Upper lobe of right lung (tissue), 1 donor: Measurements from ENCODE around the gene UNC50. TPM values are rescaled to one million over a fixed set of nuclear protein-coding genes. Genes with fewer than 3 reads are reported as not detected.
"Not testable (repeated sequence)": the region's sequence is repeated elsewhere in the genome, so short reads cannot be mapped to it uniquely, and the experiment has no call there.

Source experiments
- ATAC-seq: fragments of 200-7000 bp; cut with Tn5 transposase; one replicate; pipeline ENCODE4 v1.9.1; 2020; ENCODE audit warnings: mild to moderate bottlenecking, moderate library complexity
- DNase-seq: peaks from one replicate; pipeline ENCODE4 v3.0.0-alpha.2; 2020
- H3K27ac ChIP-seq: fragments of 200-600 bp; one replicate; pipeline ENCODE4 v1.8.0; 2022
- H3K27me3 ChIP-seq: fragments of 200-600 bp; one replicate; pipeline ENCODE4 v1.8.0; 2022; ENCODE audit warnings: mild to moderate bottlenecking
- H3K36me3 ChIP-seq: fragments of 200-600 bp; one replicate; pipeline ENCODE4 v1.8.0; 2022
- H3K4me1 ChIP-seq: fragments of 200-600 bp; one replicate; pipeline ENCODE4 v1.8.0; 2022
- H3K4me3 ChIP-seq: fragments of 200-600 bp; one replicate; pipeline ENCODE4 v1.8.0; 2022; ENCODE audit warnings: mild to moderate bottlenecking
- H3K9me3 ChIP-seq: fragments of 200-600 bp; one replicate; pipeline ENCODE4 v1.8.0; 2022
- intact Hi-C: fragments of 100-400 bp; cut with DNase I; formaldehyde crosslinking; loops from one replicate; pipeline ENCODE4 v1.11.0; 2022
- total RNA-seq: library from RNA; stranded (reverse); fragmentation: NEBNext Ultra II Directional; extraction: Animal tissue kit (Norgen Biotek cat#: 25700); gene quantifications from one replicate; pipeline ENCODE4 v1.2.1, GENCODE V29; 2021
- TF ChIP-seq, protein P1 (sequence below): fragments of 200-600 bp; IDR thresholded peaks from one replicate; pipeline ENCODE4 v1.8.0; 2022; ENCODE audit warnings: antibody characterized with exemption
- donor health status: DM: no; HTN: yes; CAD: no; lungs with severe emphysema.

The UNC50 gene
- total RNA-seq, 1 donor from 2014 or later, result 53.4 TPM

DNA sequence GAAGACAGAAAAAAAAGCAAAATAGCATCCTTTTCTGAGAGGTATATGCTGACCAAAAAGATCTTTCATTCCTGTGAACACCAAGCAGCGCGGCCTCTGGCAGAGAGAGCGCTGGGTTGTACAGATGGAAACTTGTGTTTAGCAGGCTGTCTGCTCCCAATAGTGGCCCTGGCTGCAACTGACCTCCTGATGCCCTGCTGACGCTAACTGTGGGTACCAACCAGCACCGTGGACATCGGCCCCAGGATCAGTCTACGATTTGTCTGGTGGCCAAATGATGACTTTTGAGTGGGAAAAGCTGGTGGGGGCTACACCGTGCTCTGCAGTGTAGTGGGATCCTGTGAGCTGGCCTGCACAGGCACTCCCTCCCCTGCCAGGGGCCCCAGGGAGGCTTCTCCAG, 15.8 kb upstream of the UNC50 start:
- TF ChIP-seq, protein P1, sequence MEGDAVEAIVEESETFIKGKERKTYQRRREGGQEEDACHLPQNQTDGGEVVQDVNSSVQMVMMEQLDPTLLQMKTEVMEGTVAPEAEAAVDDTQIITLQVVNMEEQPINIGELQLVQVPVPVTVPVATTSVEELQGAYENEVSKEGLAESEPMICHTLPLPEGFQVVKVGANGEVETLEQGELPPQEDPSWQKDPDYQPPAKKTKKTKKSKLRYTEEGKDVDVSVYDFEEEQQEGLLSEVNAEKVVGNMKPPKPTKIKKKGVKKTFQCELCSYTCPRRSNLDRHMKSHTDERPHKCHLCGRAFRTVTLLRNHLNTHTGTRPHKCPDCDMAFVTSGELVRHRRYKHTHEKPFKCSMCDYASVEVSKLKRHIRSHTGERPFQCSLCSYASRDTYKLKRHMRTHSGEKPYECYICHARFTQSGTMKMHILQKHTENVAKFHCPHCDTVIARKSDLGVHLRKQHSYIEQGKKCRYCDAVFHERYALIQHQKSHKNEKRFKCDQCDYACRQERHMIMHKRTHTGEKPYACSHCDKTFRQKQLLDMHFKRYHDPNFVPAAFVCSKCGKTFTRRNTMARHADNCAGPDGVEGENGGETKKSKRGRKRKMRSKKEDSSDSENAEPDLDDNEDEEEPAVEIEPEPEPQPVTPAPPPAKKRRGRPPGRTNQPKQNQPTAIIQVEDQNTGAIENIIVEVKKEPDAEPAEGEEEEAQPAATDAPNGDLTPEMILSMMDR, result no peak
- ATAC-seq (no peak), DNase-seq (no peak)
- intact Hi-C loops, result no loop called here
- H3K9me3 ChIP-seq, result no peaks in the 10 kb centered on the region
- H3K4me3 ChIP-seq, result no peak overlapping the region
- H3K27ac ChIP-seq, result no peak overlapping the region
- no peaks in the 10 kb centered on the region for H3K27me3 ChIP-seq
- no peaks in the 10 kb centered on the region for H3K4me1 ChIP-seq
- H3K36me3 ChIP-seq, result peaks cover 27% of the 10 kb centered on the region

GRCh38 chr2:98594665-98595064, 13.7 kb upstream of the UNC50 start:
- H3K4me1 ChIP-seq, H3K4me3 ChIP-seq, DNase-seq, ATAC-seq, H3K27ac ChIP-seq, intact Hi-C loops, H3K9me3 ChIP-seq, H3K27me3 ChIP-seq: not testable (repeated sequence)
- H3K36me3 ChIP-seq, result peaks cover 34% of the 10 kb centered on the region

DNA sequence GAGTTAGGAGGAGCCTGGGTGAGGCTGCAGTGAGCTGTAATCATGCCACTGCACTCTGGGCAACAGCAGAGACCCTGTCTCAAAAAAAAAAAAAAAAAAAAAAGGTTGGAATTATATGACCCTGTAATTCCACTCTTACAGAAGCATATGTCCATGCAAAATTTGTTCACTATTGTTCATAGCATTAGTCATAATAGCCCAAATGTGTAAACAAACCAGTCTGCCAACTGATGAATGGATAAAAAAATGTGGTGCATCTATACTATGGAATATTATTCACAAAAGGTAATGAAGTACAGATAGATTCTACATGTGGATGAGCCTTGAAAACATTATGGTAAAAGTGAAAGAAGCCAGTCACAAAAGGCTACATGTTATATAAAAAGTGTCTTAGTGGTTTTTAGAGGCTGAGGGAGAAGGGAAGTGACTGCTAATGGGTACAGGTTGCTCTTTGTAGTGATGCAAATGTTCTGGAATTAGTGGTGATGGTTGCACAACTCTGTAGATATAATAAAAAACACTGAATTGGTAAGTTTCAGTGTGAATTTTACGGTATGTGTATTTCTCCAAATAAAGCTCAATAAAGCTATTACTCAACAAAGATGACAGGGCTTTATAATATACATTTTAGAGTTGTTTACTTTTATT, 9.5 kb upstream of the UNC50 start:
- DNase-seq (no peak), ATAC-seq (no peak)
- H3K27me3 ChIP-seq, result no peaks in the 10 kb centered on the region
- intact Hi-C loops, result no loop called here
- TF ChIP-seq, protein P1, result no peak
- H3K4me1 ChIP-seq, result peaks cover 5% of the 10 kb centered on the region
- H3K9me3 ChIP-seq, result no peaks in the 10 kb centered on the region
- H3K36me3 ChIP-seq, result peaks cover 59% of the 10 kb centered on the region
- H3K4me3 ChIP-seq, result no peak overlapping the region
- no peak overlapping the region for H3K27ac ChIP-seq

GRCh38 chr2:98601532-98602132, 6.8 kb upstream of the UNC50 start:
- peaks cover 15% of the 10 kb centered on the region for H3K4me1 ChIP-seq
- ATAC-seq (peak; percentile 83), DNase-seq (no peak)
- H3K36me3 ChIP-seq, result peaks cover 62% of the 10 kb centered on the region
- no peak overlapping the region for H3K4me3 ChIP-seq
- no peak overlapping the region for H3K27ac ChIP-seq
- TF ChIP-seq, protein P1, result peak; percentile 45
- intact Hi-C loops, result no loop called here
- H3K9me3 ChIP-seq, result no peaks in the 10 kb centered on the region
- no peaks in the 10 kb centered on the region for H3K27me3 ChIP-seq

DNA sequence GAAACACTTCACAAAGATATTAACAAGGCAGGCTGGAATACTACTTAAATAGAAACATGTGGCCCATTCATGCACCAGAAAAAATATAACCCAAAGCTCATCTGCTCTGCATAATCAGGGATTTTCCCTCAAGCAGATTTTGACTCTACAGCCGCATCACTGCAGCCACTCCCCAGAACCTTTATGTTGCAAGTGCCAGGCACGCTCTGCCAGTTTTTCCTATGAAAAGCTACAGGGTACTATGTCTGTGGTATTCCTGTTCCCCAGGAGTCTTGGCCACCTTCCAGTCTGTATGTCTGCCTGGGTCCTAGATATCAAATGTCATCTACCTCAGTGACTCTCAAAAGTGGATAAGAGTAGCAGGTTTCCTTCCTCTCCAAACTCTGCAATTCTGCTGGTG, 3.8 kb upstream of the UNC50 start:
- TF ChIP-seq, protein P1, result no peak
- Histone ChIP-seq H3K9me3 (no peaks in the 10 kb centered on the region), H3K27ac (no peak overlapping the region), H3K36me3 (peaks cover 47% of the 10 kb centered on the region), H3K4me3 (no peak overlapping the region), H3K4me1 (peaks cover 28% of the 10 kb centered on the region), H3K27me3 (no peaks in the 10 kb centered on the region)
- intact Hi-C loops, result no loop called here
- DNase-seq (no peak), ATAC-seq (no peak)

DNA sequence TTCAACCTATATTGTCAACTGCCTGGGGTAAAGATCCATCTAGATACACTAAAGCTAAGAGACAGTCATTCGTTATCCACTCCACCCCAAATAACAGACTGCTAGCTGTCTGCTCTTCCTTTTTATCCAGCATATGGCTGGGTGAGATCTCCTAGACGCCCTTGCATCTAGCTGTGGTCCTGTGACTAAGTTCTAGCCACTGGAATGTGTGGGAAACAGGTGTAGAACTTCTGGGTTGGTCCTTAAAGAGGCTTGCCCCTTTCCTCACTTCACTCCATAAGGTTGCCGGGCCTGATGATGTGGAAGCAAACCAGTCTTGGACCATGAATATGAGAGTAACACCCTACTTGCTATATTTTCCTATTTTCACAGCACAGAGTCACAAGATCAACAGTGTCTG, 3.3 kb upstream of the UNC50 start:
- no peak overlapping the region for H3K4me3 ChIP-seq
- no peak for ATAC-seq
- no peaks in the 10 kb centered on the region for H3K9me3 ChIP-seq
- H3K36me3 ChIP-seq, result peaks cover 44% of the 10 kb centered on the region
- TF ChIP-seq, protein P1, result no peak
- H3K27ac ChIP-seq, result no peak overlapping the region
- peaks cover 33% of the 10 kb centered on the region for H3K4me1 ChIP-seq
- H3K27me3 ChIP-seq, result no peaks in the 10 kb centered on the region
- DNase-seq, result no peak
- intact Hi-C loops, result no loop called here
